ENCODE data around the gene MMP14. TPM values are rescaled to one million over a fixed set of nuclear protein-coding genes. Genes with fewer than 3 reads are reported as not detected.

The MMP14 gene
- total and polyA plus RNA-seq, 9 of the 15 experiments (the other 6 are each of a cell fraction or from before 2014, with no cell fraction given), result 0.36 to 5.8 (median 1.3) TPM; not detected in 2

DNA sequence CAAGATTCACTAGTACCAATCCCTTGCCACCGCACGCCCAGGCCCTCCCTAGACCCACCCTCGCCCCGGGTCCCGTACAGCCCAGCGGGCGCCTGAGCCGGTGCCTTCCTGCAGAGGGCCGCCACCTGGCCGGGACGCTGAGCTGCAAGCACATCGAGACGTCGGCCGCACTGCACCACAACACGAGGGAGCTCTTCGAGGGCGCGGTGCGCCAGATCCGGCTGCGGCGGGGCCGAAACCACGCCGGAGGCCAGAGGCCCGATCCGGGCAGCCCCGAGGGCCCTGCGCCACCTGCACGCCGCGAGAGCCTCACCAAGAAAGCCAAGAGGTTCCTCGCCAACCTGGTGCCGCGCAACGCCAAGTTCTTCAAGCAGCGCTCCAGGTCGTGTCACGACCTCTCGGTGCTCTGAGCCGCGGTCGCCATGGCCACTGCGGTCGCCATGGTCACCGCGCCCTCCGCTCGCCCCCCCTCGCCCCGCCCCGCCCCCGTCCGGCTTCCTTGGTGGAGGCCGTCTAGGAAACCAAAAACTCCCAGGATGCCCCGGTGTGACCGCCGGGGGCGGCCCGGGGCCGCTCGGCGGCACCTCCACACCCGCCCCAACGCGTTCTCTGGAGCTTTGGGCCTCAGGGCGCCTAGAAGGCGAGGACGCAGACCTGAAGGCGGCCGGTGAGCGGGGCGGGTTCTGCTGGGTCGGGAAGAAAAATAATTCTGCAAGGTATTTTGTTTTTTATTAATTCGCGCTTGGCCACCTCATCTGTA, 50.3 kb downstream of the MMP14 start (continued):
- TF ChIP-seq, protein P1, sequence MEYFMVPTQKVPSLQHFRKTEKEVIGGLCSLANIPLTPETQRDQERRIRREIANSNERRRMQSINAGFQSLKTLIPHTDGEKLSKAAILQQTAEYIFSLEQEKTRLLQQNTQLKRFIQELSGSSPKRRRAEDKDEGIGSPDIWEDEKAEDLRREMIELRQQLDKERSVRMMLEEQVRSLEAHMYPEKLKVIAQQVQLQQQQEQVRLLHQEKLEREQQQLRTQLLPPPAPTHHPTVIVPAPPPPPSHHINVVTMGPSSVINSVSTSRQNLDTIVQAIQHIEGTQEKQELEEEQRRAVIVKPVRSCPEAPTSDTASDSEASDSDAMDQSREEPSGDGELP (CRISPR knock-in tag; IDR thresholded peaks at IDR 0.05; ENCODE audit: borderline replicate concordance), result peak; percentile 82
- no peak for TF ChIP-seq ZNF316 (IDR thresholded peaks at IDR 0.05)
- TF ChIP-seq, protein P2, sequence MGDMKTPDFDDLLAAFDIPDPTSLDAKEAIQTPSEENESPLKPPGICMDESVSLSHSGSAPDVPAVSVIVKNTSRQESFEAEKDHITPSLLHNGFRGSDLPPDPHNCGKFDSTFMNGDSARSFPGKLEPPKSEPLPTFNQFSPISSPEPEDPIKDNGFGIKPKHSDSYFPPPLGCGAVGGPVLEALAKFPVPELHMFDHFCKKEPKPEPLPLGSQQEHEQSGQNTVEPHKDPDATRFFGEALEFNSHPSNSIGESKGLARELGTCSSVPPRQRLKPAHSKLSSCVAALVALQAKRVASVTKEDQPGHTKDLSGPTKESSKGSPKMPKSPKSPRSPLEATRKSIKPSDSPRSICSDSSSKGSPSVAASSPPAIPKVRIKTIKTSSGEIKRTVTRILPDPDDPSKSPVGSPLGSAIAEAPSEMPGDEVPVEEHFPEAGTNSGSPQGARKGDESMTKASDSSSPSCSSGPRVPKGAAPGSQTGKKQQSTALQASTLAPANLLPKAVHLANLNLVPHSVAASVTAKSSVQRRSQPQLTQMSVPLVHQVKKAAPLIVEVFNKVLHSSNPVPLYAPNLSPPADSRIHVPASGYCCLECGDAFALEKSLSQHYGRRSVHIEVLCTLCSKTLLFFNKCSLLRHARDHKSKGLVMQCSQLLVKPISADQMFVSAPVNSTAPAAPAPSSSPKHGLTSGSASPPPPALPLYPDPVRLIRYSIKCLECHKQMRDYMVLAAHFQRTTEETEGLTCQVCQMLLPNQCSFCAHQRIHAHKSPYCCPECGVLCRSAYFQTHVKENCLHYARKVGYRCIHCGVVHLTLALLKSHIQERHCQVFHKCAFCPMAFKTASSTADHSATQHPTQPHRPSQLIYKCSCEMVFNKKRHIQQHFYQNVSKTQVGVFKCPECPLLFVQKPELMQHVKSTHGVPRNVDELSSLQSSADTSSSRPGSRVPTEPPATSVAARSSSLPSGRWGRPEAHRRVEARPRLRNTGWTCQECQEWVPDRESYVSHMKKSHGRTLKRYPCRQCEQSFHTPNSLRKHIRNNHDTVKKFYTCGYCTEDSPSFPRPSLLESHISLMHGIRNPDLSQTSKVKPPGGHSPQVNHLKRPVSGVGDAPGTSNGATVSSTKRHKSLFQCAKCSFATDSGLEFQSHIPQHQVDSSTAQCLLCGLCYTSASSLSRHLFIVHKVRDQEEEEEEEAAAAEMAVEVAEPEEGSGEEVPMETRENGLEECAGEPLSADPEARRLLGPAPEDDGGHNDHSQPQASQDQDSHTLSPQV (IDR thresholded peaks at IDR 0.05), result peak; percentile 90
- no peak for TF ChIP-seq PCBP2 (IDR thresholded peaks at IDR 0.05; ENCODE audit: low read depth, low read length, poor library complexity, severe bottlenecking)
- TF ChIP-seq GMEB1 (CRISPR knock-in tag; IDR thresholded peaks at IDR 0.05), result no peak
- no peak for TF ChIP-seq ZNF695 (CRISPR knock-in tag; IDR thresholded peaks at IDR 0.05)
- peak in 1 of 2 experiments; percentile 41; a peak in 1 of 4 replicates for TF ChIP-seq TEAD1 (CRISPR knock-in tag; IDR thresholded peaks at IDR 0.05)
- TF ChIP-seq CXXC5 (CRISPR knock-in tag; IDR thresholded peaks at IDR 0.05), result peak; percentile 88
- TF ChIP-seq ILK (tag; IDR thresholded peaks at IDR 0.05; ENCODE audit: borderline replicate concordance, low read depth), result no peak
- TF ChIP-seq POU5F1 (IDR thresholded peaks at IDR 0.05; ENCODE audit: borderline replicate concordance, low read depth, low read length, partially characterized antibody), result no peak
- TF ChIP-seq RFX1 (IDR thresholded peaks at IDR 0.05), result peak; percentile 97
- peak in 1 of 3 experiments; percentile 57 for TF ChIP-seq YY1 (IDR thresholded peaks at IDR 0.05; ENCODE audit: borderline replicate concordance in 1 of 3, control insufficient read depth in 1 of 3, extremely low read depth in 1 of 3, insufficient read depth in 3 of 3, insufficient read length in 1 of 3, insufficient replicate concordance in 2 of 3, low read depth in 1 of 3, low read length in 2 of 3)
- TF ChIP-seq UBTF (IDR thresholded peaks at IDR 0.05; ENCODE audit: borderline replicate concordance in 1 of 2, low read depth in 2 of 2, low read length in 2 of 2), result 0 out of 4 replicates have a peak, but pooled peaks of 1 of the 2 experiments have one; percentile 35
- TF ChIP-seq ID3 (CRISPR knock-in tag; IDR thresholded peaks at IDR 0.05), result no peak
- no peak for TF ChIP-seq ID3 (tag; IDR thresholded peaks at IDR 0.05)

Measured in K562 (cell line).